Measurements from ENCODE around the gene FAM111A.
A peak's percentile ranks its signal among the peaks of the same experiment; 100 is the strongest.

DNA sequence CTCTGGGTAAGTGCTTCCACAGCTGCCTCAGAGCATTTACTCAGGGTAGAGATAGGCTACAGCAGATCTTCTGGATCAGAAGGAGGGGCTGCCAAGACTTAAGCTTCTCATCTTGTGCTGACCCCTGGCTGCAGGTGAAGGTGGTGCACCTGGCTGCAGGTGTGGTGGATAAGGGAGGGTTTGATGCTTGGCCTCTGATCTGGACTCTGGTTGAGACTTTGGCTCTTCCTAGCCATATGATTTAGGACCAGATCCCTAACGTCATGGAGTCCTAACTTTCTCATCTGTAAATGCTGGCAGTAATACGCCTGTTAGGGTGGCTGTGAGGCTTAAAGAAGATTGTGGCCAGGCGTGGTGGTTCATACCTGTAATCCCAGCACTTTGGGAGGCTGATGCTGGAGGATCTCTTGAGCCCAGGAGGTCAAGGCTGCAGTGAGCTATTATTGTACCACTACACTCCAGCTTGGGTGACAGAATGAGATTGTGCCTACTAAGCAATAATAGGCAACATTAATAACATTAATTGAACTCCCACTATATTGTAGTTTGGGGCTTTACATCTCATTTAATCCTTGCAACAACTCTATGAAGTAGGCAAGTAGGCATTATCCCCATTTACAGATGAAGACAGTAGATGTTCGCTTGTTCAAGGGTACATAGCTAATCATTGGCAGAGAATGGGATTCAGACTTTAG is 39.9 kb downstream of the FAM111A start:
- TF ChIP-seq SP1 (IDR thresholded peaks at IDR 0.05; ENCODE audit: low read depth, low read length) (no peak), EP300 (IDR thresholded peaks at IDR 0.05; ENCODE audit: borderline replicate concordance in 1 of 2, control insufficient read depth in 1 of 2, low read depth in 2 of 2, low read length in 2 of 2) (no peak), YBX1 (IDR thresholded peaks at IDR 0.05) (no peak), JUND (IDR thresholded peaks at IDR 0.05; ENCODE audit: low read depth, low read length) (no peak), USF1 (IDR thresholded peaks at IDR 0.05; ENCODE audit: borderline replicate concordance, extremely low read length, insufficient read depth, low read depth, low read length) (no peak), EZH2 (IDR thresholded peaks at IDR 0.05; ENCODE audit: borderline replicate concordance, control insufficient read depth, low read depth, low read length) (no peak), CBX5 (IDR thresholded peaks at IDR 0.05; ENCODE audit: low read depth) (no peak), JUNB (IDR thresholded peaks at IDR 0.05) (no peak), ZBED1 (IDR thresholded peaks at IDR 0.05; ENCODE audit: borderline replicate concordance) (no peak), IKZF1 (conservative IDR thresholded peaks at IDR 0.05) (no peak), FOS (IDR thresholded peaks at IDR 0.05; ENCODE audit: borderline replicate concordance, extremely low read depth, insufficient read length) (no peak), EGR1 (IDR thresholded peaks at IDR 0.05; ENCODE audit: borderline replicate concordance in 1 of 2, low read depth in 2 of 2, low read length in 2 of 2) (no peak)
- TF ChIP-seq, protein P1, sequence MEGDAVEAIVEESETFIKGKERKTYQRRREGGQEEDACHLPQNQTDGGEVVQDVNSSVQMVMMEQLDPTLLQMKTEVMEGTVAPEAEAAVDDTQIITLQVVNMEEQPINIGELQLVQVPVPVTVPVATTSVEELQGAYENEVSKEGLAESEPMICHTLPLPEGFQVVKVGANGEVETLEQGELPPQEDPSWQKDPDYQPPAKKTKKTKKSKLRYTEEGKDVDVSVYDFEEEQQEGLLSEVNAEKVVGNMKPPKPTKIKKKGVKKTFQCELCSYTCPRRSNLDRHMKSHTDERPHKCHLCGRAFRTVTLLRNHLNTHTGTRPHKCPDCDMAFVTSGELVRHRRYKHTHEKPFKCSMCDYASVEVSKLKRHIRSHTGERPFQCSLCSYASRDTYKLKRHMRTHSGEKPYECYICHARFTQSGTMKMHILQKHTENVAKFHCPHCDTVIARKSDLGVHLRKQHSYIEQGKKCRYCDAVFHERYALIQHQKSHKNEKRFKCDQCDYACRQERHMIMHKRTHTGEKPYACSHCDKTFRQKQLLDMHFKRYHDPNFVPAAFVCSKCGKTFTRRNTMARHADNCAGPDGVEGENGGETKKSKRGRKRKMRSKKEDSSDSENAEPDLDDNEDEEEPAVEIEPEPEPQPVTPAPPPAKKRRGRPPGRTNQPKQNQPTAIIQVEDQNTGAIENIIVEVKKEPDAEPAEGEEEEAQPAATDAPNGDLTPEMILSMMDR (IDR thresholded peaks at IDR 0.05 in 2 of 3, conservative IDR thresholded peaks at IDR 0.05 in 1 of 3; ENCODE audit: control insufficient read depth in 2 of 3, extremely low read depth in 1 of 3, insufficient read depth in 1 of 3, low read depth in 3 of 3, low read length in 3 of 3) = peak; percentile 39 to 63 (median 55)
- TF ChIP-seq, protein P2, sequence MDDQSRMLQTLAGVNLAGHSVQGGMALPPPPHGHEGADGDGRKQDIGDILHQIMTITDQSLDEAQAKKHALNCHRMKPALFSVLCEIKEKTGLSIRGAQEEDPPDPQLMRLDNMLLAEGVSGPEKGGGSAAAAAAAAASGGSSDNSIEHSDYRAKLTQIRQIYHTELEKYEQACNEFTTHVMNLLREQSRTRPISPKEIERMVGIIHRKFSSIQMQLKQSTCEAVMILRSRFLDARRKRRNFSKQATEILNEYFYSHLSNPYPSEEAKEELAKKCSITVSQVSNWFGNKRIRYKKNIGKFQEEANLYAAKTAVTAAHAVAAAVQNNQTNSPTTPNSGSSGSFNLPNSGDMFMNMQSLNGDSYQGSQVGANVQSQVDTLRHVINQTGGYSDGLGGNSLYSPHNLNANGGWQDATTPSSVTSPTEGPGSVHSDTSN (IDR thresholded peaks at IDR 0.05; ENCODE audit: insufficient replicate concordance, low read depth, low read length) = no peak

Data from GM12878 (cell line).